Measurements from ENCODE around the gene LSP1.
A peak's percentile ranks its signal among the peaks of the same experiment; 100 is the strongest.

The LSP1 gene

GRCh38 chr11:1825039-1825740 lies 27.7 kb upstream of the LSP1 start:
- no peak for DNase-seq

GRCh38 chr11:1825785-1826451 lies 27.0 kb upstream of the LSP1 start:
- DNase-seq: no peak

- DNase-seq: no peak
Measured at GRCh38 chr11:1826552-1827094, 26.3 kb upstream of the LSP1 start.

GRCh38 chr11:1827095-1827813 lies 25.6 kb upstream of the LSP1 start:
- peak in 1 of 2 experiments; percentile 71 for DNase-seq

GRCh38 chr11:1827931-1828330 lies 25.0 kb upstream of the LSP1 start:
- no peak for DNase-seq

- DNase-seq: no peak
Measured at GRCh38 chr11:1828542-1828941, 24.3 kb upstream of the LSP1 start.

GRCh38 chr11:1829039-1829820 lies 23.7 kb upstream of the LSP1 start:
- DNase-seq: no peak

- DNase-seq: no peak
Measured at GRCh38 chr11:1830004-1830321, 22.9 kb upstream of the LSP1 start.

GRCh38 chr11:1830322-1831223 lies 22.3 kb upstream of the LSP1 start:
- DNase-seq: no peak

- no peak for DNase-seq
Measured at GRCh38 chr11:1831338-1832210, 21.3 kb upstream of the LSP1 start.

- peak in 1 of 2 experiments; percentile 26 for DNase-seq
Measured at GRCh38 chr11:1832211-1832919, 20.5 kb upstream of the LSP1 start.

GRCh38 chr11:1832920-1833295 lies 20.0 kb upstream of the LSP1 start:
- no peak for DNase-seq

GRCh38 chr11:1834062-1834610 lies 18.7 kb upstream of the LSP1 start:
- no peak for DNase-seq

GRCh38 chr11:1834779-1835670 lies 17.9 kb upstream of the LSP1 start, which contains the start of gene SYT8:
SYT8 (plus strand) TSS chr11:1834990; CDS start chr11:1835106, 116 bp downstream.
- no peak for DNase-seq

GRCh38 chr11:1835671-1836010 lies 17.2 kb upstream of the LSP1 start:
- no peak for DNase-seq

- no peak for DNase-seq
Measured at GRCh38 chr11:1836011-1836945, 16.6 kb upstream of the LSP1 start.

- no peak for DNase-seq
Measured at GRCh38 chr11:1837171-1838076, 15.5 kb upstream of the LSP1 start.

All from NCI-H446 (cell line).